HCT116 (cell line): Measurements from ENCODE around the gene FBXL13.

Experiments used
- ATF3 ChIP-seq: IDR thresholded peaks from 2 replicates; pipeline ENCODE4 v1.6.1; 2012
- CTCF ChIP-seq, 3 experiments: fragments of 200-600 bp in 1 of 3; sonication (generic) in 1 of 3; IDR thresholded peaks in 2 of 3; conservative IDR thresholded peaks in 1 of 3; 2 replicates each; pipeline ENCODE4 v1.5.1; 2012 to 2017; ENCODE audit warnings: low read depth in 2 of 3, low read length in 2 of 3, antibody characterized with exemption in 1 of 3, borderline replicate concordance in 1 of 3, control low read depth in 1 of 3, mild to moderate bottlenecking in 1 of 3, mixed read lengths in 1 of 3, mixed run types in 1 of 3, moderate library complexity in 1 of 3; ENCODE audit not compliant: insufficient read depth in 1 of 3

GRCh38 chr7:102978284-102978683 lies 96.3 kb downstream of the FBXL13 start:
- TF ChIP-seq CTCF (IDR thresholded peaks at IDR 0.05 in 2 of 3, conservative IDR thresholded peaks at IDR 0.05 in 1 of 3; ENCODE audit: borderline replicate concordance in 1 of 3, insufficient read depth in 1 of 3, low read depth in 2 of 3, low read length in 2 of 3), result no peak
- no peak for TF ChIP-seq ATF3
